ENCODE results near the gene BRF1.

GRCh38 chr14:105168496-105168978 lies 132.3 kb downstream of the BRF1 start, which contains the start of gene JAG2:
- no peak for TF ChIP-seq POLR2A (IDR thresholded peaks at IDR 0.05)
- TF ChIP-seq, protein P1, sequence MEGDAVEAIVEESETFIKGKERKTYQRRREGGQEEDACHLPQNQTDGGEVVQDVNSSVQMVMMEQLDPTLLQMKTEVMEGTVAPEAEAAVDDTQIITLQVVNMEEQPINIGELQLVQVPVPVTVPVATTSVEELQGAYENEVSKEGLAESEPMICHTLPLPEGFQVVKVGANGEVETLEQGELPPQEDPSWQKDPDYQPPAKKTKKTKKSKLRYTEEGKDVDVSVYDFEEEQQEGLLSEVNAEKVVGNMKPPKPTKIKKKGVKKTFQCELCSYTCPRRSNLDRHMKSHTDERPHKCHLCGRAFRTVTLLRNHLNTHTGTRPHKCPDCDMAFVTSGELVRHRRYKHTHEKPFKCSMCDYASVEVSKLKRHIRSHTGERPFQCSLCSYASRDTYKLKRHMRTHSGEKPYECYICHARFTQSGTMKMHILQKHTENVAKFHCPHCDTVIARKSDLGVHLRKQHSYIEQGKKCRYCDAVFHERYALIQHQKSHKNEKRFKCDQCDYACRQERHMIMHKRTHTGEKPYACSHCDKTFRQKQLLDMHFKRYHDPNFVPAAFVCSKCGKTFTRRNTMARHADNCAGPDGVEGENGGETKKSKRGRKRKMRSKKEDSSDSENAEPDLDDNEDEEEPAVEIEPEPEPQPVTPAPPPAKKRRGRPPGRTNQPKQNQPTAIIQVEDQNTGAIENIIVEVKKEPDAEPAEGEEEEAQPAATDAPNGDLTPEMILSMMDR (IDR thresholded peaks at IDR 0.05), result no peak

Measured in testis (tissue), 2 donors.